CD1c-positive myeloid dendritic cell (primary cell): ENCODE measurements around the gene SLX9.

Experiments
- DNase-seq: peaks from one replicate; pipeline ENCODE4 v3.0.0-alpha.2; 2016; ENCODE audit errors: extremely low spot score

SLX9 gene

DNA sequence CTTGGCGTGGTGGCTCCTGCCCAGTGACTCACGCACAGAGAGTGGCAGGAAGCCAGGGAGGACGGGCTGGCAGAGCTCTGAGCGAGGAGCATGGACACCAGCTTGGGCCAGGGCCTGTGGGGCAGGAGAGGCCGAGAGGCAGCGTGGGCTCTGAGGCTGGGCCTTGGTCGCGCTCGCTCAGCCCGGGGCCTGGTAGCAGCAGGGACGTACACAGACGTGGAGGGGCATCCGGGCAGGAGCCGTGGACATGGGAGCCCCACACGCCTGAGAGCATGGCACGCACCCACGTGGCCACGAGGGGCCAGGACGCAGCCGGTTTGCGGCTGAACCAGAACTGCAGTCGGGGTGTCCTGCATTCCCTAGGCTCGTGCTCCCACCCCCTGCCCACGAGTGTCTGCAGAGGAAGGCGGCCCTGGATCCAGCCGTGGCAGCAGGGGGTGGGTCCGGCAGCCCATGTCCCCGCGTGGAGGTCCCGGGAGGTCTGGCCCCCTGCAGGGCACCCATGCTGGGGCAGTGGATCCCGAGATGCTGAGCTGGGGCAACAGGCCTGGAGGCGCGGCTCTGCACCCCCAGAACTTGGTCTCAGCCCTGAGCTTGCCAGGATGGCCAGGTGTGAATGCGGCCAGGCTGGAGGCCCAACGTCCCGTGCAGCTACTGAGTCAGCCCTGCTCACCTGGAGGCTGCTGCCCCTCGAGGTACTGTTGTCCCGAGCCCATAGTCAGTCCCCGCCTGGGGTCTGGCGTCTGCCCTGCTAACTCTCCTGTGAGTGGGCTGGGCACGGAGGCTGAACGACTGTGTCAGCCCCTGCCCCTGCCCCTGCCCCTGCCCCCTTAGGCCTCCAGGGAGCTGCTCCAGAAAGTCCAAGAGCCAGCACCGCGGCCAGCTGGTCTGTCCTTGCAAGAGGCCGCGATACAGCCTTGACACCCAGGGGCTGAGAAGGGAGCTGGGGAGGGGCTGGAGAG, 61.6 kb downstream of the SLX9 start:
- no peak for DNase-seq

DNA sequence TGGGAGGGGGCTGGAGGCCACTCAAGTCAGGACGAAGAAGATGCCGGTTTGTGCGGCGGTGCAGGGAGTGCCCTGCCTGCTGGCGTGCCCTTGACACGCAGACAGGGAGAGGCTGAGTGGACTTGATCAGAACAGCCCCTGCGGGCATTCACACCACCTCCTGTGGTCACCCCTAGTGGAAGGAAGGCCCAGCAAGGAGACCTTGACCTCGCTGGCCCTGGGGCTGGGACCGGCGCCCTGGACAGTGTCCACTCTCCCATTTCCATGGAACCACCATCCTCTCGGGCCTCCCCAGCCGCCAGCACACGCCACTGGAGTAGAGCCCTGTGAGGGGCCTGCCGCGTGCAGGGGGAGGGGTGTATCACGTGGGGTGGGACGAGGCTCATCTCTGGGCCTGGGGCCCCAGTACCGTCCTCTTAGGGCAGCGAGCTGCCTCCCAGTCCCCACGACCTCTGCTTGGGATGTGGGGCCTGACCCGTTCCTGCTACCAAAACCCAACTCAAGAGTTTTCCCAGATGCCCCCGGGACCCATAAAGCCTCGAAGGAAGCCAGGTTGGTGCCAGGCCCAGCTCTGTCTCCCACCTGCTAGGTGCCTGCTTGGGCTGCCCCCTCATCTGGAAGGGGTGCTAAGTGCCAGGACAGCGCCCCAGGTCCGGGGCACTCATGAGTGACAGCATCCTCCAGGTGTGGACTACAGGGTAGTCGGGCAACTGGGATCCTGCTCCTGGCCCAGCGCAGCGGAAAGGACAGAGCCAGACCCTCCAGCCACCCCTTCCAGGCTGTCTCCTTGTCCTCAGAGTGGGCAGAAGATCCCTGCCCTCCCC, 62.8 kb downstream of the SLX9 start:
- no peak for DNase-seq

DNA sequence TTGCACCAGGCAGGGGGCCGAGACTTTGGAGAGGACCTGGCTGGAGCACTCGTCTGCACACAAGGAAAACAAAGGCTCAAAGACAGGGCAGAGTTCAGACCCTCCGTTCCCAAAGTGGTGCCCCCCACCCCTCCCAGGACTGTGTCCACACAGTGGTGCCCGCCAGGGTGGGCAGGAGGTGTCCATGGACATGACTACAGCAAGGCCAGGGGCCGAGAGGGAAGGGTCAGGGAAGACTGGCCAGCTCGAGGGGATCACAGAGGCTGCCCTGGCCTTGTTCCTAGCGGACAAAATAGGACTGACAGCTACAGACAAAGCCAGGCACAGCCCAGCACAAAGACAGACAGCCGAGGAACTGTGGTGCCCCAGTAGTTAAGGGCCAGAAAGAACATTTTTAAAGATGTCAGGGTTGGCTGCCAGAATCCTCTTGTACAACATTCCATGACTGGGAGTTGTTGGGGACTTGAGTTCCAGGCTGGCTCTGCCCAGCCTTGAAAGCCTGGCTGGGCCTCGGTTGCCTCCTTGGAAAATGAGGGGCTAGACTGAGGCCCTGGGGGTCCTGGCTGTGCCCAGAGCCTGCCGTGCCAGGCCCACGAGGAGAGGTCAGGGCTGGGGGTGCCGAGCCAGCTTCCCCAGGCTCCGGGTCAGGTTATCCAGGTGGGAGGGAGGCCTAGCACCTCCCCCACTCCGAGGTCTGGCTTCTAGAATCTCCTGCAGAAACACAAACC, 63.7 kb downstream of the SLX9 start:
- DNase-seq = no peak

DNA sequence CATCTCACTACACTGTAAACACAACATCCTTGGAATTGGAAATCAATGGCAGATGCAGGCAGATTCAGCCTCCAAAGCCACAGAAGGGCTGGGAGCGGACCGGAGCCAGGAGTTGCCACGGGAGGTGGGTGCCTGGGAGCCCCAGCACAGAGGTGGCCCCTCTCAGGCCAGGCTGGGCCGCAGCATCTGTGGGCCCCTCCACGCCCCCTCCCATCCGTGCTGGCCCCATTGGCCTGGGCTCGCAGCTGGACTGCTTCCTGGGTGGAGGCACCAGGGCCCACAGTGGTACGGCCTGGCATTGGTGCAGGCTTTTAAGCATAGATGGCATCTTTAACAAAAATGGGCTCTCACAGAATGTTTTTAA, 64.2 kb downstream of the SLX9 start:
- no peak for DNase-seq

DNA sequence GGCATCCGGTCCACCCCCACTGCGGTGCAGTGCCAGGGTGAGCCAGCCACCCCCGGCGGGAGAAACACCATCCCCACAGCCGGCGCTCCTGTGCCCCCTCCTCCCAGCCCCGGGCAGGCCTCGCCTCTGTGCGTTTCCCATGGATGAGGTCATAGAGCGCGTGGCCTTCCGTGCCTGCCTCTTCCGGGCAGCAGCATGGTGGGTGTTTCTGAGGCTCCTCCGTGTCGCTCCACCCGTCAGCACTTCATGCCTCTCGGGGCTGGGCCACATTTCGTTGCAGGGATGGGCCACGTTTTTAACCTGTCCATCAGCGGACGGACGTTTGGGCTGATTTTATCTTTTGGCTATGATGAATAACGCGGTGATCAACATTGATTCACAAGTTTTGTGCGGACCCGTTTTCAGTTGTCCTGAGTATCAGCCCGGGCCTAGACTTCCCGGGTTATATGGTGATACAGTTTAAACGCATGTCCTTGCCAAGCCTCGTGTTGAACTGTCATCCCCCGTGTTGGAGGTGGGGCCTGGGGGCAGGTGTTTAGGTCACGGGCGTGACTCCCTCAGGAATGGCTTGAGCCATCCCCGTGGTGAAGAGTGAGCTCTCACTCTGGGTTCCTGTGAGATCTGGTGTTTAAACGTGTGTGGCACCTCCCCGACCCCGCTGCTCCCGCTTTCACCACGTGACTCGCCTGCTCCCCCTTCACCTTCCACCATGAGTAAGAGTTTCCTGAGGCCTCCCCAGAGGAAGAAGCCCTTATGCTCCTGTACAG, 64.8 kb downstream of the SLX9 start:
- no peak for DNase-seq

DNA sequence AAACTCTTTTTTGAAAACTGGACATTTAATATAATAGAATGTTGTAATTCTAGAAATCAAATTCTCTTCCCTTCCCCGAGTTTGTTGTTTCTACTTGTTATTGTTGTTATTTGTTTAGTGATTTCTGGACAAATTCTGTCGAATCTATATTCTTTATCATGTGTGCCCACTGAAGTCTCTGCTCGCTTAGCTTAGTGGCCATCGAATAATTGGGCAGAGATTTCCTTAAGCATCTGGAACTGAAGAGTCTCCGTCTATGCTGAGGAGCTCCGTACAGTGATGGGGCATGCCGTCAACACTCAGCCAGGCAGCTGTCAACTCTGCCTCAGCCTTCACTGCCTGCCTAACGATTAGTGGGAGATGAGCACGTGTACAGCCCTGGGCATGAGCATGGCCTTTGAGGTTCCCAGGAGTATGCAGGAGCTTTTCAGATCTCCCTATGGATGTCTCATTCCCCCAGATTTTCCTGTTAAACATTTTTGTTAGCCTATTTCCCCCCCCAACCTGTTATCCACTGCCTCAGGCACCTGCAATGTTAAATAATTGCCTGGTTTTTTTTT, 66.8 kb downstream of the SLX9 start:
- DNase-seq = no peak

DNA sequence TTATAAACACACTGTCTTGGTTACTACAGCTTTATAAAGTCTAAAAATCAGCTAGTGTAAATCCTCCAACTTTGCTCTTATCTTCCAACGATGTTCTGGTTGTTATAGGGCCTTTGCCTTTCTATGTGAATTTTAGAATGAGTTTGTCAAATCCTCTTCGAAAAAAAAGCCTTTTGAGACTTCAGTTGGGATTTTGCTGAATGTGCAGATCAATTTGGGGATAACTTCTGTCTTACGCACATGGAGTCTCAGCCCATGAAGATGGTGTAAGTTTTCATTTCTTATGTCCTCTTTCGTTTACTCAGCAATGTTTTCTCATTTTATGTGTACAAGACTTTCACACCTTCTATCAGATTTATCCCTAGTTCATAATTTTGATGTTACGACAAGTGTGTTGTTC, 69.8 kb downstream of the SLX9 start:
- no peak for DNase-seq

DNA sequence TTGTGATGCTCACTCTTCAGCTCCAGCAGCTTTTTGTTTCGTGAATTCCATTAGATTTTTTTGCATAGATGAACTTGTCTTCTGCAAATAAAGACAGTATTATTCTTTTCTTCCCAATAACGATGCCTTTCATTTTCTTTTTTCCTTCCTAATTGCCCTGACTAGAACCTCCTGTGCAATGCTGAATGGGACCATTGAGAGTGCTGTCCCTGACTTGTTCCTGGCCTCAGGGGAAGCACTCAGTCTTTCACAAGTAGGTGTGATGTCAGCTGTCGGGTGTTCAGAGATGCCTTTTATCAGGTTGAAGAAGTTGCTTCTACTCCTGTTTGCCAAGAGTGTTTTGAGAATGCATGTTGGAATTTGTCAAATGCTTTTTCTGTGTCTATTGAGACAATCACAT, 70.3 kb downstream of the SLX9 start:
- no peak for DNase-seq

DNA sequence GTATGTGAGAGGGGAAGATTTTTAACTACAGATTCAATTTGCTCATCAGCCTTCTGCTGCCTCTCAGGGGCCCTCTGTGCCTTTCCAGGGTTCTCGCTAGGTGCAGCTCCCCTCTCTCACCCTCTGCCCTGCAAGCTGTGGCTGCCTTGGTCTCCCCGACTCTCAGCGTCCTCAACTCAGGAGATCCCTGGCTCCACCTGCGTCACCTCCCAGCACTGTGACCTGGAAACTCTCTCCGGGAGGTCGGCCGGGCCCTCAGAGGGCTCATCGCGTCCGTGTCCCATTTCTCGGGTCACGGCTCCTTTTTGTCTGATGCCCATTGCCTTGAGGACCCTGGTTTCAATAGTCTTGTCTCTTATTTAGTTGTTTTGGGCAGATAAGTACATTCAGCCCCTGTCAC, 71.0 kb downstream of the SLX9 start:
- no peak for DNase-seq

DNA sequence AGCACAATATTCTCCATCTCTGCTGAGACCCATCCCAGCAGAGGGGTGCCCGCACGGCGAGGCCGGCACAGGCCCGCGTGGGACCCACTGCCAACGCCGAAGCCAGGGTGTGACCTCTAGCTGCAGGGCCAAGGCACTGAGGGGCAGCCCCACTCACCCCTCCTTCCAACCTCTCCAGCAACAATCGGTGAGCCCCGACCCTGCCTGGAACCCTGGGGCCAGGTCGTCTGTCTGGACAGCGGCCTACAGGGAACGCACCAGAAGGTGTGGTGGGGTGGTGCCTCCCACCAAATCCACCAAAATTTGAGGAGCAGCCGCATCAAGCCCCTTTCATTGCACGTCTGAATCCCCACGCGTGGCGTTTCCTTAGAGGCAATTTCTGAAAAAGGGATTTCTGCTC, 71.6 kb downstream of the SLX9 start:
- no peak for DNase-seq

DNA sequence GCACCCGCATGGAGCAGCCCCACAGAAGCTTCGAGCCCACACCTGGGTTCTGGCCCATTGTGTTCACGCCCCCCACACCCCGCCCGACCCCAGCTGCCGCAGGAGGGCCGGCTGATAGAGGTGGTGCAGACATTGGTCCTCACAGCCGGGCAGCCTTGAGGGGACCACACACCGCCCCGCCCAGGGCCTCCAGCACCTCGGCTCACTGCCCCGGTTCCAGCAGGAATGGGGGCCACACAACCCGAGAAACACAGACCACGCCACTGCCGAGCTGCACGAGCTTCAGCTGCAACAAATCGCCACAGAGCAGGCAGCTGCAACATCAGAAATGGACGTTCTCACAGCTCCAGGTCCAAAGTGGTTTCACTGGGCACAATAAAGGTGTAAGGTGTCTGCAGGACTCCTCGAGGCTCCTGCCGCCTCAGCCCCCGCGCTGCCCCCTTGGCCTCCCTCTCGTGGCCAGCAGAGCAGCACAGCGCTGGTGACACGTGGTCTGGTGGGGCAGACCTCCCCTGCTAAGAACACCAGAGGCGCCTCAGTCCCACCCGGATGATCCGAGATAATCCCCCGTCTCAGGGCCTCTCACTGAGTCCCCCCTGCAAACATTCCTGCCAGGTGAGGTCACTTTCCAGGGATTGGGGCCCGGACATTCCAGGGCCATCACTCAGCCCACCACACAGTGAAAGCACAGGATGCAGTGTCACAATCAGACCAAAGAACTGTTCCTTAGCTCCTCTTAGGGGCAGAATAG, 72.3 kb downstream of the SLX9 start:
- DNase-seq = no peak

DNA sequence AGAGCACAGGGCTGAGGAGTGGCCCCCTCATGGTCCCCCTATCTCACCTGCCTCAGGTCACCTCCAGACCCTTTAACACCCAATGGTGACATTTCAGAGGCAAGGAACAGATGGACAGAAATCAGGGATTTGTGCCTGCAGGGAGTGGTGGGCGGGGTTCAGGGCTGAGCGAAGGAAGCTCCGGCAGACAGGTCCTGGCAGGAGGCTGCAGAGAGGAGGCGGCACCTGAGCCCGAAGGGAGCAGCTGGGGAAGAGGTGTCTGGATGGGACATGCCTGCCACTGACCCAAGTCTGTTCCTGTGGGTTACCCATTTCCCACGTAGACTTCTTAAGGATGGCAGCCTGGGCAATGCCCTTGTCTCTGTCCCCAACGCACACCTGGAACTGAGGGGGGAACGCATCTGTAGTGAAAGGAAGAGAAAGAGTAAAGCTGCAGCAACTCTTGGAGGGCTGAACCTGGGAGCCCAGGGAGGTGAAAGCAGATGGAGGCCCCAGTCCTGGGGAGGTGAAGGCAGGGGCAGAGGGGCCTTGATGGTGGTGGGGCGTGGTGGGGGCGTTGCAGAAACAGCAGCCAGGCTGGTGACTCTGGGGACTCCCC, 72.9 kb downstream of the SLX9 start:
- no peak for DNase-seq

DNA sequence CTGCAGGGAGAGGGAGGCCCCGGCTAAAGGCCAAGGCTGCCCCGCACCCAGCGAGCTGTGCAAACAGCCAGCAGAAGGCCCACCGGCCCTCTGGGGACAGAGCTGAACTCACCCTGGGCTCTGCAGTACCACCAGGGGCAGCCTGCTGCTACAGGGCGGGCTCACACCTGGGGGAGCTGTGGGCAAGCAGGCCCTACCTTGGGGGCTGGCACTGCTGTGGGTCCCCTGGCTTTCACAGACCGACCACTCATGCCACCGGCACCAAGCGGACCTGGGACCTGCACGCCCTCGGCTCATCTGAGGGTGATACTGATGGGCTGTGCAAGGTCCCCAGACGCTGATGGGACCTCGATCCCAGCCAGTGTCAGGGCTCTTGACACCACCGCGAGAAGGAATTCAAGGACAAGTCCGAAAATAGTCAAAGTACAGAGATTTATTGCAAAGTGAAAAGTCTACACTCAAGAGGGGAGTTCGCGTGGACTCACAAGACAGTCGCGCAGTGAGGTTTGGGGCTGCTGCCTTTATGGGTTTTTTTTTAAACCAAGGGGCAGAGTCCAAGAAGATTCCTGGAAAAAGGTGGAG, 73.5 kb downstream of the SLX9 start:
- no peak for DNase-seq

DNA sequence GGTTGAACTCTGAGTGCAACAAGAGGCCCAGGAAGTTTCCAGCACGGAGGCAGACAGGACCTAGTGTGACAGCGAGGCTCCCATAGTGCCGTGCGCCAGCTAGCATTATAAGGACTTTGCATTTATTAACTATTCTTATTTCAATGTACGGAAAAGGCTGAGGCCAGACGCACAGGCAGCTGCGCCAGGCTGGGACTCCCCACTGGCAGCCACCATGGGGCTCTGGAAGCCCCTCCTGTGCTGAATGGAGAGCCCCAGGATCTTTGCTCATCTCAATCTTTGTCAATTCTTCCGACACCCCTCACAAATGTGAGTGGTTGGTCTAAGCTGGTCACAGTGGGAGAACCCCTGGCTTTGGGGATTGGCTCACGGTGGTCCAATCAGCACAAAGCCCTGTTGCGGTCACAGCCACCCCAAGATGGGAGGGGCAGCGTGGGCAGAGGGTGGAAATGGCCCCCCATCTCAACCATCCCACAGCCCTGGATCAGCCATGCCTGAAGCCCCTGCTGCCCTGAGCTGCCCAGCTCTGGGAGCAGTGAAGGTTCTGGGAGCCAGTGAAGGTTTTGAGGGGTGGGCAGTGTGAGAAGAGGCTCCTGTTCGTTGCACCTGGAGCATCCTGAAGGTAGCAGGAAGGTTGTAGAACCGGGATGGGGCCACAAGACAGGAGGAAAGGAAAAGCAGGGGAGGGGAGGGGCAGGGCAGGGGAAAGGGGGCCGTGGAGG, 75.1 kb downstream of the SLX9 start:
- DNase-seq = no peak

DNA sequence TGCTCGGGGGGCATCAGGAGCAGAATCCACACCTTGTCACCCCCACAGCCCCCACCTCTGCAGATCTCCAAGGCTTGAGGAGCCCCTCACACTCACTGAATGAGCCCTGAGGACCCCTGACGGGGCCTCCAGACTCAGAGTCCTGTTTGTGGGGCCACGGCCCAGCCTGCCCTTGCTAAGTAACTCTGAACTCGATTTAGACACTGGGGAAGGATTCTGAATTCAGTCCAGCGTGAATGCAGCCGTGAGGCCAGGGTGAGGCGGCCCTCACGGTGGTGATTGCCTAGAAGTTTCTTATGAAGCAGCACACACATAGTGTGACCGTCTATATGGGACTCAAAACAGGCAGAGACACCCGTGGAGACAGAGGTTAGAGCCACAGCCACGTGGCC, 75.6 kb downstream of the SLX9 start:
- no peak for DNase-seq

DNA sequence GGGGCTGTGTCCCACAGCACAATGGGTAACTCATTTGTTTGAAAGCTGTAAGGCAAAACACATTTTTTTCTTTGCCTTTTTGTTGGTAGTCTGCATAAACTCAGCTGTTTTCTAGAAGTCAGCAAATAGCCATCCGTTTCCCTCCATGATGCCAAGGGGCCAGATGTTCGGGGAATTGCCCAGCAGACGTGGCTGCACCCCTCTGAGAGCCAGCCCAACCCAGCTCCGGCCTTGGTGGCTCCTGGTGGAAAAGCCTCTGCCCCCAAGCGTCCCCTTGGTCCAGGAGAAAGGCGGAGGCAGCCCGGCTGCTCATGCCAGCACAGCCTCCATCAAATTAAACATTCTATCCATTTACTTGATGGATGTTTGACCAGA, 76.2 kb downstream of the SLX9 start:
- no peak for DNase-seq

DNA sequence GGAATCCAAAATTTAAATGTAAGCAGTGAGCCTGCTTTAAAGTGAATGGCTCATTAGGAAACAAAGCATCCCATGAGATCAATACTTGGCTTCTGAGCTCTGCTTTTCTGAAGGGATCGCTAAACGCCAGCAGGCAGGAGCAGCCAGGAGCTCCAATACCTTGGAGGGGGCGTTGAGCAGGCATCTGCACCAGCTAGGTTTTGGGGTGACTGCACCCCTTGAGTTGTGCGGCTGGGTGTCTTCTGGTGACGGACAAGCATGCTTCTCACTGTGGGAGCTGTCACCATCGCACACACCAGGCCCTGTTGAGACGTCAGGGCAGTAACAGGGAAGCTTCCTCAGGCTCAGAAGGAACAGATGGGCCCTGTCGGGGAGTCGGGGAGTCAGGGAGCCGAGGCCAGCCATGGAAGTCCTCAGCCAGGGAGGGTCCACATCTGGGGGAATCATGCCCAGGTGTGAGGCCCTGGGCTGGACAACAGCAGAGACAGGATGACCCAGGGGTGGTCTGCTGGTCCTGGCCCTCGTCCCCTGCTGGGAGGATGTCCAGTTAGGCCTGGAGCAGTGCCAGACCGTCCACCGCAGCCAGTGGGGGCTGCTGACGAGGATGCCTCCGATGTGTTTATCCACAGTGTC, 76.7 kb downstream of the SLX9 start:
- no peak for DNase-seq
